ENCODE measurements around the gene KSR1. TPM values are rescaled to one million over a fixed set of nuclear protein-coding genes. Genes with fewer than 3 reads are reported as not detected.
A peak's percentile ranks its signal among the peaks of the same experiment; 100 is the strongest.

The KSR1 gene
- total RNA-seq, 1 experiment from 2014 or later: 19.1 TPM

GRCh38 chr17:27525836-27526603 is 69.8 kb downstream of the KSR1 start:
- no peak overlapping the region for H3K27ac ChIP-seq
- CTCF ChIA-PET: interaction anchor here (0.6 kb wide), 1 partner anchor 74 kb away, joined by 4 read pairs; no protein-coding TSS in a partner anchor
- POLR2A ChIA-PET (ENCODE audit: unreplicated experiment): interaction anchor here (0.5 kb wide), 1 partner anchor 113 kb away, joined by 3 read pairs; no protein-coding TSS in a partner anchor

GRCh38 chr17:27526604-27527002 is 70.4 kb downstream of the KSR1 start:
- Histone ChIP-seq H3K79me2 (ENCODE audit: low read depth) (0 out of 2 replicates have a peak, but pooled peaks cover 3% of the 10 kb centered on the region), H3K4me2 (no peak overlapping the region), H3F3A (ENCODE audit: insufficient read depth, low read depth) (peaks cover 43% of the 10 kb centered on the region), H3K9me2 (ENCODE audit: insufficient read depth) (no peaks in the 10 kb centered on the region), H3K27me3 (ENCODE audit: insufficient read depth, low read depth) (no peaks in the 10 kb centered on the region), H3K4me3 (no peak overlapping the region), H3K4me1 (replicated peaks; ENCODE audit: insufficient read depth) (peaks cover 47% of the 10 kb centered on the region), H3K27ac (no peak overlapping the region), H3K36me3 (ENCODE audit: low read depth) (no peaks in the 10 kb centered on the region), H3K9me3 (ENCODE audit: insufficient read depth, low read depth) (no peaks in the 10 kb centered on the region), H4K20me1 (ENCODE audit: insufficient read depth) (no peaks in the 10 kb centered on the region), H2AFZ (no peak overlapping the region)
- ChIA-PET CTCF (no interaction called here), POLR2A (ENCODE audit: unreplicated experiment) (no interaction called here)
- intact Hi-C loops (cut with micrococcal nuclease; ENCODE audit: unreplicated experiment): no loop called here
- DNase-seq: no peak
- no peak for TF ChIP-seq CTCF (conservative IDR thresholded peaks at IDR 0.05)
- no peak for TF ChIP-seq EZH2 (IDR thresholded peaks at IDR 0.05; ENCODE audit: low read depth)
- BruUV-seq (replicated peaks): no TSS peak

More at GRCh38 chr17:27525836-27526603, 69.8 kb downstream of the KSR1 start:
- TF ChIP-seq EZH2 (IDR thresholded peaks at IDR 0.05; ENCODE audit: low read depth): no peak
- no peak for TF ChIP-seq CTCF (conservative IDR thresholded peaks at IDR 0.05)
- Histone ChIP-seq H3K27me3 (ENCODE audit: insufficient read depth, low read depth) (no peaks in the 10 kb centered on the region), H3F3A (ENCODE audit: insufficient read depth, low read depth) (peaks cover 39% of the 10 kb centered on the region), H3K4me2 (no peak overlapping the region), H3K9me3 (ENCODE audit: insufficient read depth, low read depth) (no peaks in the 10 kb centered on the region), H3K9me2 (ENCODE audit: insufficient read depth) (no peaks in the 10 kb centered on the region), H2AFZ (no peak overlapping the region), H3K4me1 (replicated peaks; ENCODE audit: insufficient read depth) (peaks cover 41% of the 10 kb centered on the region), H3K4me3 (no peak overlapping the region), H3K36me3 (ENCODE audit: low read depth) (no peaks in the 10 kb centered on the region), H3K79me2 (ENCODE audit: low read depth) (0 out of 2 replicates have a peak, but pooled peaks cover 3% of the 10 kb centered on the region), H4K20me1 (ENCODE audit: insufficient read depth) (no peaks in the 10 kb centered on the region)
- BruUV-seq (replicated peaks): no TSS peak
- intact Hi-C loops (cut with micrococcal nuclease; ENCODE audit: unreplicated experiment): no loop called here
- no peak for DNase-seq

- Histone ChIP-seq H3K36me3 (ENCODE audit: low read depth) (no peaks in the 10 kb centered on the region), H3K9me2 (ENCODE audit: insufficient read depth) (no peaks in the 10 kb centered on the region), H3F3A (ENCODE audit: insufficient read depth, low read depth) (peaks cover 37% of the 10 kb centered on the region), H2AFZ (no peak overlapping the region), H3K9me3 (ENCODE audit: insufficient read depth, low read depth) (no peaks in the 10 kb centered on the region), H3K4me1 (replicated peaks; ENCODE audit: insufficient read depth) (peaks cover 55% of the 10 kb centered on the region), H4K20me1 (ENCODE audit: insufficient read depth) (no peaks in the 10 kb centered on the region), H3K79me2 (ENCODE audit: low read depth) (peaks cover 3% of the 10 kb centered on the region; the same call in 1 of the 2 replicates), H3K27me3 (ENCODE audit: insufficient read depth, low read depth) (no peaks in the 10 kb centered on the region), H3K4me3 (no peak overlapping the region), H3K4me2 (peak overlapping the region; percentile 47), H3K27ac (peak overlapping the region; percentile 59)
- ChIA-PET POLR2A (ENCODE audit: unreplicated experiment) (no interaction called here), CTCF (no interaction called here)
- DNase-seq: peak; percentile 48 to 92
- TF ChIP-seq EZH2 (IDR thresholded peaks at IDR 0.05; ENCODE audit: low read depth) (no peak), CTCF (conservative IDR thresholded peaks at IDR 0.05) (no peak)
- intact Hi-C loops (cut with micrococcal nuclease; ENCODE audit: unreplicated experiment): loop anchor here (1.0 kb wide), 2 partner anchors 23 to 176 kb away; no protein-coding TSS in a partner anchor
- no TSS peak for BruUV-seq (replicated peaks)
Measured at GRCh38 chr17:27529230-27529796, 73.1 kb downstream of the KSR1 start.
